Activated CD8-positive, alpha-beta memory T cell treated with anti-CD3 and anti-CD28 coated beads, Interleukin-2, amount 50 U/mL, for 48 hours (primary cell): ENCODE measurements around the gene MYBPH.

Experiments
- DNase-seq: peaks from one replicate; pipeline ENCODE4 v3.0.0-alpha.2; 2020

MYBPH gene

DNA sequence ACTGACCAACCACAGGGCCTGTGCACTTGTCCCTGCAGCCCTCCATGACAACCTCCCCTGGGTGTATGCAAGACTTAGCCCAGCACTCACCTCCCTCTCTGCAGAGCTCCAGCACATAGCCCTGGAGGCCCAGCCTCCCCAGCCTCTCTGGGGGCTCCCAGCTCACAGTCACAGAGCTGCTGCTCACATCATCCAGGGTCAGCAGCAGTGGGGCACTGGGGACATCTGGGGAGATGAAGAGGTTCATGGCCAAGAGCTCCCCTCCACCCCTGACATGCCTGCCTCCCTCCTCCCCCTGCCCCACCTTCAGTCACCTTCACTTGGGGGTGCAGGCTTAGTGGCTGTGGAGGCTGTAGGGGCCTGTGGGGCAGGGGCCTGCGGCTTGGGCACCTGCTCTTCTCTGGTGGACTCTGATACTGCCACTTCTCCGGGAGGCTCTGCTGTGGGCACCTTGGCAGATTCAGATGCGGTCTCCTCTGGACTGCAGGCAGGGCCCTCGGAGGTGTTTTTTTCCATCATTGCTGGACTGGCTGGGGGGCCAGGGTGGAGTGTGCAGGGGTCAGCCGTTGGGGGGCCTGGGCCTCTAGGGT, at the start of gene MYBPH:
Gene MYBPH (minus strand): TSS at position 590 of the 590 bp plus-strand sequence. CDS start 71 bp downstream, at position 519.
- DNase-seq: no peak

GRCh38 chr1:203225071-203225470, 49.4 kb upstream of the MYBPH start:
- no peak for DNase-seq

DNA sequence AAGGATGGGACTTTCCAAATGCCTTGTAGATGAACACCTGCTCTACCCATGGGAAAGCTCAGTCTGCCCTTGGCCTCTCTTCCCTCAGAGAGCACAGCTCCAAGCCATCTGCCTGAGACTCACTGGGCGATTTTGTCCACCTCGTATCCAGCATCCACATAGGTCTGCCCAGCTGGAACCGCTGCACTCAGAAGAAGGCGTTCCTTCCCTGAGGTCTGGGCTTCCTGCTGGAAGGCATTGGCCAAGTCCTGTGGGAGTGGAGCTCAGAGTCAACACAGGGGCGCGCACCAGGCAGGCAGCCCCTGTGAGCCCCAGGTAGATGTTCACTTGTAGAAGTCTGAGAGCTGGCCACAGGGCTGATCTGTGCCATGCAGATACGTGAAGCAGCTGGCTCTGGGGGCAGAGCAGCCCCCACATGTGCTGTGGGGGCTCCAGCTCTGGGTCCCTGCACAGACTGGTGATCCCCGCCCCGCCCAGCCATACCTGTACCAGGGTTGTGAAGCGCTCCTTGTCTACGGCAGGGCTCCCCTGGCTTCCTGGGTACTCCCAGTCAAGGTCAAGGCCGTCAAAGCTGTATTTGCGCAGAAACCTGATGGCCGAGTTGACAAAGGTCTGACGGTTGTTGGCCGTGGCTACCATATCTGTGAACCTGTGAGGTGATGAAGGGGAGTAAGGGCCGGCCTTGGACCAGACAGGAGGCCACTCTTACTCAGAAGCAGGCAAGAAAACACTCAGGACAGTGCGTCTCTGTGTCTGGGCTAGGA, 47.6 kb upstream of the MYBPH start:
- no peak for DNase-seq

GRCh38 chr1:203219934-203220333, 44.3 kb upstream of the MYBPH start:
- no peak for DNase-seq

DNA sequence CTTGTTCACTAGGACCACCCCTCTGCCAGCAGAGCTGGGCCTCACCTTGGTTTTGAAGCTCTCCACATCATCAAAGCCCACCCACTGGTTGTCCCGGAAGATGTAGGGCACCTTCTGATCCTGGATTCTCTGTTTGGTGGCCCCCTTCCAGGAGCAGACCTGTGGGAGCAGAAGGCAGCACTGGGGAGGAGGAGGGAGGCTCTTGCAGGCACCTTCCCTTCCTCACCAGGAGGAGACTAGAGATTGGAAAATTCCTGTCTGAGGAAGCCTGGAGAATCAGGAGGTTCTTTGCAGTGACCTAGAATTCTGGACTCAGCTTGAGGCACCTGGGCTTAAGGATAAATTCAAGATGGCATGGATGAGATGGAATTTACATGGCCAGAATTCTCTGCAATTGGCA, 43.5 kb upstream of the MYBPH start:
- no peak for DNase-seq

DNA sequence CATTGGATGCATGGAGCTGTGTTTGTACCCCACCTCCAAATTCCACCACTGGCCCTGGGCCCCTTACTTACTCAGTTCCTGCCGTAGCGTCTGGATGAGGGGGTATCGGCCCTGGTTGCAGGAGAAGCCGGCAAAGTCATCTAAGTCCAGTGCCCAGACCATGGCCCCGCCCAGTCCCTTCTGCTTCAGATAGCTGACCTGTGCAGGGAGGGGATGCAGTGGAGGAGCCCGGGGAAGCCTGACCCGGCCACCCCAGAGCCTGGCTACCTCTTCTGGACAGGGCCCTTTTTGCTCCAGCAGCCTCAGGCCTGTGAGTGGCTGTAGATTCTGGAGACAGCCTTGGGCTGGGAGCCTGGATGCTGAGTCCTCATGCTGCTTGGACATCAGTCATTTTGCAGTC, 42.0 kb upstream of the MYBPH start:
- DNase-seq: no peak

- DNase-seq: no peak
Measured at GRCh38 chr1:203217139-203217655, 41.6 kb upstream of the MYBPH start.

GRCh38 chr1:203216274-203217138, 40.9 kb upstream of the MYBPH start:
- DNase-seq: peak; percentile 67

- no peak for DNase-seq
Measured at GRCh38 chr1:203215573-203215972, 39.9 kb upstream of the MYBPH start.

DNA sequence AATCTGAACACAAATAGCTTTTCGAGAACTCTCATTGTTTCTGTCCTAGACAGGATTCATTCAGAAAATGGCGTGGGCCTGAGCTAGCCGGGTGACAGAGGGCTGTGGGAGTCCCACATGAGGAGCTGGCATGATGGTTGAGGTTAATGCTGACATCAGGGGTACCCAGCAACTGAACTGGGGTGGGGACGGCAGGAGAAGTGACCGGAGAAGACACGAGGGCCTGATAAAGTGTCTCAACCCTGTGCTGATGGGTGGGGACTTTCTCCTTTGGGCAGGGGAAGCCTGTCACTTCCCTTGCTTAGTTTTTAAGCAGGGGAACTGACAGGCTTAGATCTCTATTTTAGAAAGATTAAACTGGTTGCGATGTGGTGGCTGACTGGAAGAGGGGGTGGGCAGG, 39.2 kb upstream of the MYBPH start:
- DNase-seq: no peak

GRCh38 chr1:203213126-203213525, 37.5 kb upstream of the MYBPH start:
- DNase-seq: no peak

DNA sequence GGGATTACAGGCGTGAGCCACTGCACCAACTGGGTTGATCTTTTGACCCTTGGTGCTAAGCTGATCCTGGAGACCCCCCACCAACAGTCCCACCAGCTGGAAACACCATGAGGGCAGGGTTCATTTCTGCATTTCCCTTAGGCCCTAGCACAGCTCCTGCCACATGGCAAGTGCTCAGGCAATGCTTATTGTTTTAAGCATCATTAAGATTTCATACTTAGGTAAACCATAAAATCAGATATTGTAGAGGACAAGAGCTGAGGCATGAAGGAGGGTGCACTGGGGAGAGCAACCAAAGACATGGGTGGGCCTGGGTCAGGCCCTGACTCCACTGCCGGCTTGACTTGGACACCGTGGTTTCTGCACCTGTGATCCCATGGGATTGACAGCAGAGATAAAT, 36.2 kb upstream of the MYBPH start:
- no peak for DNase-seq

- no peak for DNase-seq
Measured at GRCh38 chr1:203210988-203211387, 35.4 kb upstream of the MYBPH start.

GRCh38 chr1:203210350-203210749, 34.7 kb upstream of the MYBPH start:
- DNase-seq: no peak

DNA sequence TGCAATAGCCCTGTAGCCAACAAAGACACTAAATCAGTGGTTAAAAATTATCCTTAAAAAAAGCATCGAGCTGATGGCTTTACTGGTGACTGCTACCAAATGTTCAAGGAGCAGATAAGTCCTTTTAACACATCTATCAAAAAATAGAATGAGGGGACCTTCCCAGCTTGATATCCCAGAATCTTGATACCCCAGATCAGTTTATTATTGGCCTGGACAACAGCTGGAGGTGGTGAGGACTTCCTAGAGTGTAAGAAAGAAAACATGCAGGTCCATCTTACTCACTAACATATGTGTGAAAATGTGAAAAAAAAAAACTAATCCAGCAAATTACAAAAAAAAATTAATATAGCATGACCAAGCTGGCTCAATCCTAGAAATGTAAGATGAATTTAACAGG, 32.6 kb upstream of the MYBPH start:
- no peak for DNase-seq

DNA sequence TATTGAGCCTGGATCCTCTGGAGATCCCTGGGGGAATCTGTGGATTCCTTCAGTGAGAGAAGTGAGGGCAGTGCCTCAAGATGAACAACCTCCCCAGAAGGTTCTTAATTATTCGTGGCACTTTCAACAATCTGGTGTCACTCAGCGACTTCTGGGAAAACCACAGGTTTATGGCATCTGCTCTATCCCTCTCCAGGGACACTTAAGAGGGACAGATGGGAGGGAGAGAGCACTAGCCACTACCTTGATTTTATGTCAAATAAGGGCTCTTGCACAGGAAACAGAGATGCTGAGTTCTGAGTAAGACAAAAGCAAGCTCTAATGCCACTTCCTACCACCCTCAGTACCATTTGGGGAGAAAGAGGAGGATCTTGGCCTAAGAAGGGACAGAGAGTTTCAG, 32.1 kb upstream of the MYBPH start:
- no peak for DNase-seq

DNA sequence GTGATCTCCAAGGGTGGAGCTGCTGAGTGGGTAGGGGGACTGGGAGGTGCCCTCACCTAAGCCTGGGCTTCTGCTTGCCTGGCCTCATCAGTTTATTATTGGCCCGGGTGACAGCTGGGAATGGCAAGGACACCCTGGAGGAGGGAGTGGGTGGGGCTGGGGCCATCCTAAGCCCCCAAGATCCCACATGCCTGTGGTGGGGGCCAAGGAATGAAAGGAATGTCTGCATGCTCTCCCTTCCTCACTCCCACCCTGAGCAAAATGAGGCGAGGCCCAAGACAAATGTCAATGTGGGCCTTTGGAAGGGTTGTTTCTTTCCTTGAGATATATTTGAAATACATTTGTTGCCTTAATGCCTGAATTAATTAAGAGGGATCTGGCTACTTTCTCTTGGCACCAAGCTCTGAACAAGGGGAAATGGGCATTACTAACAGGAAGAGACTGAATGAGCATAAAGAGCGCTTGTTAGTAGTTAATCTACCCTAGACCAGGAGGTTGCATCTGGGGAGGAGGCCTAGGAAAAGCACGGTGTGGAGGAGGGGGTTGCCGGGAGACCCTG, 30.6 kb upstream of the MYBPH start:
- DNase-seq: no peak

- DNase-seq: no peak
Measured at GRCh38 chr1:203204756-203205155, 29.1 kb upstream of the MYBPH start.

DNA sequence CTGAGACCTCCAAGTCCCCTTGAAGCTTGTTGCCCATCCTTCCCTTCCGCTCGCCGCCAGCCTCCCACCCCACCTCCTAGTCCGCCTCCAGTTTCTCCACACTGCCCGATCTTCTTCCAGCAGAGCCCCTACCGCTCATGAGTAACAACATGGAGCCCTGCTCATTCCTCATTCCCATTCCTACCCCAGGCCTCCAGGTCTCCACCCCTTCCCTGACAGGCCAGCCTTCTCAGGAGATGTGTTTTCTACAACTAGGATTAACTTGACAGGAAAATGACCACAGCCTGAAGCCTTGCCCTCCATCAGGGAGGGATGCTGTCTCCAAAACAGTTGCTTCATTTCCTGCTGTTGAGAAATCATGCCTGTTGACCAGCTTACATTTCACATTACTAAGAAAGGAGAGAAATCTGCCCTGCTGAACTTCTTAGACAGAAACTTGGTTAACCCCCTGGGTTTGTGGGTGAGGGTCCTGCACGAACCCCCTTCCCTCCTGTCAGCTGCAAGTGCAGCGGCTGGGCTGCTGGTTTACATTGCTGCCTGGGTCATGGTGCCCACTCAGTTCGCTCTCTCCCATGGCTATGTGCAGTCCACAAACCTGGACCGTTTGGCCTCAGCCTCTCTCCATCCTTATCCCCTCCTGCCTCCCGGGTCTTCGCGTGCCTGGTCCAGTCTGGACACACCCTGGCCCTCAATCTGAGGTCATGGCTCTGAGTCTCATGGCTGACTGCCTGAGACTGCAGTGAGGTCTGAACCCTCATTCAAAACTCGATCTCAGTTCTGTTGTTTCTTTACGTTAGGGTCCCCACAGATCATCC, 27.0 kb upstream of the MYBPH start:
- DNase-seq: no peak

GRCh38 chr1:203201516-203202205, 26.0 kb upstream of the MYBPH start:
- DNase-seq: no peak

DNA sequence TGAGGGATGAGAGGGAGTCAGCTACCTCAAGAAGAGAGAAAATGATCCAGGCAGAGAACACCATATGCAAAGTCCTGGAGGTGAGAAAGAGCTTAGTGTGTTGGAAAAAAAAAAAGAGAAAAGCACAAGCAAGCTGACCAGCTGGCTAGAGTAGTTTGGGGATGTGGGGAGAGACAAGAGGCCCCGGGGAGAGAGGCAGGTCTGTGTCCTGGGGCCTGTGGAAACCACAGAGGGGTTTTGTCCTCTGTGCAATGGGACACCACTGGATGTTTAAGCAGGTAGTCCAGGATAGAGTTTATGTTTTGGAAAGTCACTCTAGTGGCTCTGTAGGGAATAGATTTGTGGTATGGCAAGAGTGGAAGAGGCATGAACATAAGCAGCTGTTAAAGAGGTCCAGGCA, 25.3 kb upstream of the MYBPH start:
- no peak for DNase-seq
